Renal cortex interstitium (tissue), 15 donors: ENCODE data around the gene ZNF253. TPM values are rescaled to one million over a fixed set of nuclear protein-coding genes. Genes with fewer than 3 reads are reported as not detected.
"Not testable (repeated sequence)": the region's sequence is repeated elsewhere in the genome, so short reads cannot be mapped to it uniquely, and the experiment has no call there.

Source experiments
- DNase-seq, 11 donors: peaks; one replicate each; pipeline ENCODE4 v3.0.0-alpha.2; 2013; ENCODE audit warnings: low read depth in 9 of 11, low spot score in 4 of 11; ENCODE audit errors: extremely low read depth in 1 of 11
- long read RNA-seq, 16 experiments: transcript quantifications; one replicate each; lab custom pipeline, GENCODE V29; 2026
- polyA plus RNA-seq, 3 donors: library from polyadenylated mRNA; unstranded; fragments of 120-200 nt; gene quantifications; one replicate each; pipeline ENCODE4 v1.2.1, GENCODE V29; 2013; ENCODE audit not compliant: insufficient read length in 3 of 3

Gene ZNF253
- 10 to 100 TPM; 28.4 to 36.2 (median 30.0) TPM for polyA plus RNA-seq
- long read RNA-seq, donor 1, partial matches to known transcripts, result 0 of 7 reads
- long read RNA-seq, donor 1, other reads (novel, unspliced or antisense), result 0 of 7 reads
- long read RNA-seq, donor 2, transcript ZNF253-203 (4 exons, 3,519 nt), result major isoform, 8 of 10 reads
- long read RNA-seq, donor 2, partial matches to known transcripts, result 0 of 10 reads
- long read RNA-seq, donor 2, other reads (novel, unspliced or antisense), result 0 of 10 reads
- long read RNA-seq, donor 3, transcript ZNF253-203 (4 exons, 3,519 nt), result major isoform, 8 of 13 reads
- long read RNA-seq, donor 3, partial matches to known transcripts, result 0 of 13 reads
- long read RNA-seq, donor 3, other reads (novel, unspliced or antisense), result 0 of 13 reads
- long read RNA-seq, donor 4, transcript ZNF253-203 (4 exons, 3,519 nt), result major isoform, 9 of 11 reads
- long read RNA-seq, donor 4, partial matches to known transcripts, result 0 of 11 reads
- long read RNA-seq, donor 4, other reads (novel, unspliced or antisense), result 0 of 11 reads
- long read RNA-seq, donor 5, transcript ZNF253-203 (4 exons, 3,519 nt), result major isoform, 12 of 18 reads
- long read RNA-seq, donor 5, transcript ZNF253-201 (2 exons, 2,268 nt), result minor isoform, 5 of 18 reads
- long read RNA-seq, donor 5, partial matches to known transcripts, result 0 of 18 reads
- long read RNA-seq, donor 5, other reads (novel, unspliced or antisense), result 0 of 18 reads
- long read RNA-seq, donor 6, transcript ZNF253-203 (4 exons, 3,519 nt), result major isoform, 8 of 12 reads
- long read RNA-seq, donor 6, partial matches to known transcripts, result 0 of 12 reads
- long read RNA-seq, donor 6, other reads (novel, unspliced or antisense), result 0 of 12 reads
- long read RNA-seq, donor 7, transcript ZNF253-203 (4 exons, 3,519 nt), result major isoform, 11 of 12 reads
- long read RNA-seq, donor 7, partial matches to known transcripts, result 0 of 12 reads
- long read RNA-seq, donor 7, other reads (novel, unspliced or antisense), result 0 of 12 reads
- long read RNA-seq, donor 8, transcript ZNF253-203 (4 exons, 3,519 nt), result major isoform, 8 of 14 reads
- long read RNA-seq, donor 8, partial matches to known transcripts, result 0 of 14 reads
- long read RNA-seq, donor 8, other reads (novel, unspliced or antisense), result 0 of 14 reads
- long read RNA-seq, donor 9, transcript ZNF253-203 (4 exons, 3,519 nt), result major isoform, 5 of 6 reads
- long read RNA-seq, donor 9, partial matches to known transcripts, result 0 of 6 reads
- long read RNA-seq, donor 9, other reads (novel, unspliced or antisense), result 0 of 6 reads
- long read RNA-seq, donor 10, transcript ZNF253-203 (4 exons, 3,519 nt), result major isoform, 6 of 9 reads
- long read RNA-seq, donor 10, partial matches to known transcripts, result 0 of 9 reads
- long read RNA-seq, donor 10, other reads (novel, unspliced or antisense), result 0 of 9 reads
- long read RNA-seq, donor 11, partial matches to known transcripts, result 0 of 5 reads
- long read RNA-seq, donor 11, other reads (novel, unspliced or antisense), result 0 of 5 reads
- long read RNA-seq, donor 12, partial matches to known transcripts, result 0 of 3 reads
- long read RNA-seq, donor 12, other reads (novel, unspliced or antisense), result 0 of 3 reads
- long read RNA-seq, donor 13, transcript ZNF253-203 (4 exons, 3,519 nt), result major isoform, 13 of 20 reads
- long read RNA-seq, donor 13, partial matches to known transcripts, result 0 of 20 reads
- long read RNA-seq, donor 13, other reads (novel, unspliced or antisense), result 0 of 20 reads
- long read RNA-seq, donor 14, transcript ZNF253-203 (4 exons, 3,519 nt), result major isoform, 6 of 10 reads
- long read RNA-seq, donor 14, partial matches to known transcripts, result 0 of 10 reads
- long read RNA-seq, donor 14, other reads (novel, unspliced or antisense), result 0 of 10 reads
- long read RNA-seq, donor 15, partial matches to known transcripts, result 0 of 5 reads
- long read RNA-seq, donor 15, other reads (novel, unspliced or antisense), result 0 of 5 reads
- long read RNA-seq, donor 16, transcript ZNF253-203 (4 exons, 3,519 nt), result major isoform, 16 of 23 reads
- long read RNA-seq, donor 16, partial matches to known transcripts, result 0 of 23 reads
- long read RNA-seq, donor 16, other reads (novel, unspliced or antisense), result 0 of 23 reads

DNA sequence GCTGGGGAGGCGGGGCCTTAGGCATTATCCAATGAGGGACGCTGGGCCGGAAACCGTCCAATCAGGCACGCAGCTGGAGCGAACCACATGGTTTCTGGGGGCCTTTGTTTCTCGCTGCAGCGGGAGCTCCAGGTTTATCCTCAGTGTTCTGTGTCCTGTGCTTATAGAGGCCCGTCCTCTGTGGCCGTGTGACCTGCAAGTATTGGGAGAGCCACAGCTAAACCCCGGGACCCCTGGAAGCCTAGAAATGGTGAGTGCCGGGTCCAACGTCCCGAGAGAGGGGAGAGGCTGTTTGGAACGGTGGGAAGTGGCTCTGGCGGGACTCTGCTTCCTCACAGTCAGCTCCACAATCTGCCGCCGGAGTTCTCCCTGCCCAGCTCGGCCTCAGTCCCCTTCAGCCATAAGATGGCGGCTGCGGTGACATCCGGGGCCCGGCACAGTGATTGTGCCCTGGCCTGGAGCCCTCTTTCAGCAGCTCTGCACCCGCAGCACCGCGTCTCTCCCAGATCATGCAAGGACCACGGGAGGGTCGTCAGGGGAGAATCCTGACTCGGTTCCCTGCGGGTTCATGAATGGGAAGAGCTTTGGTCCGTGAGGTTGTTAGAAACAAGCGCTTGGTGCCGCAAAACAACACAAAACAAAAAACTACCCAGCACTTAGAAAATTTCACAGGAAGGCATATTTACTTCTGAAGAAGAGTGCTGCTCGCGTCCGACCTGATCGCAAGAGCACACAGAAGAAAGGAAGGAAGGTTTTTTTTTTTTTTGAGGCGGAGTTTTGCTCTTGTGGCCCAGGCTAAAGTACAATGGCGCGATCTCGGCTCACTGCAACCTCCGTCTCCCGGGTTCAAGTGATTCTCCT lies at the start of gene ZNF253:
ZNF253 (plus strand) TSS at position 133 of the 861 bp plus-strand sequence; CDS start at position 248, 115 bp downstream.
- DNase-seq, result peak; percentile 92 to 98 (median 96)

DNA sequence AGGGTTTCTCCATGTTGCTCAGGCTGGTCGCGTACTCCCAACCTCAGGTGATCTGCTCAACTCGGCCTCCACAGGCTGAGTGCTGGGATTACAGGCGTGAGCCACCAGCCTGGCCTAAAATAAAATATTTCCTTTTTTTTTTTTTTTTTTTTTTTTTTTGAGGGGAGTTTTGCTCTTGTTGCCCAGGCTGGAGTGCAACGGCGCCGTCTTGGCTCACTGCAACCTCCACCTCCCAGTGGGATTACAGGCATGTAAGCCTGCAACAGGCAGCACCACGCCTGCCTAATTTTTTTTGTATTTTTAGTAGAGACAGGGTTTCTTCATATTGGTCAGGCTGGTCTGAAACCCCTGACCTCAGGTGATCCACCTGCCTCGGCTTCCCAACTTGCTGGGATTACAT lies 49.0 kb upstream of the ZNF253 start:
- DNase-seq, result no peak

DNA sequence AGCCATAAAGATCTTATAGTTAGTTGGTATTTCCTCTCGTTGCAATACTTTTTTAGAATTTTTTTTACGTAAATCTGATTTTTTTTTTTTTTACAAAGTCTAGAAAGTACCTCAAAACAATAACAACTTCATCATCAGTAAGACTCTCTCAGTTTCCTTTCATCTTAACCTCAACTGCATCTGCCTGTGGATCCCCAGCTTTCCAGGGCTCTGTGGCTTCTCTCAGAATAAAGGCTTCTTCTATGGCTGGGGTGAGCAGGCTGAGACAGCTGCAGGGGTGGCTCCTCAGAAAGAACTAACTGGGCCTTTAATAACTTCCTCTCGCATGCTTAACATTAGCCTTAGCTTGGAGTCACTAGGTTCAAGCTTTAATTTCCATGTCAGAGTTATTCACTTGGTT lies 48.3 kb upstream of the ZNF253 start:
- no peak for DNase-seq

DNA sequence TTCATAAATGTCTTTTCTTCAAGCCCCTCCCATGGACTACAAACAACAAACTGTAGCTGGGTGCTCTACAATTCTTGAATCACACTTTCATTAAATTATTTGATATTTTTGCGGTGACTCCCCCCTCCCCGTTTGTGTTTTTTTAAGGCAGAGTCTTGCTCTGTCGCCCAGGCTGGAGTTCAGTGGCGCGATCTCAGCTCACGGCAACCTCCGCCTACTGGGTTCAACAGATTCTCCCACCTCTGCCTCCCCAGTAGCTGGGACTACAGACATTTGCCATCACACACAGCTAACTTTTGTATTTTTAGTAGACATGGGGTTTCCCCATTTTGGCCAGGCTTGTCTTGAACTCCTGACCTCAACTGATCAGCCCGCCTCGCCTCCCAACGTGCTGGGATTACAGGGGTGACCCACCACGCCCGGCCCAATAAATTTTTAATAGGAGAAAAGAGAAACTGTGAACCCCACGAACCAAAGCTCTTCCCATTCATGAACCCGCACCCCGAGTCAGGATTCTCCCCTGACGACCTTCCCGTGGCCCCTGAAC lies 44.8 kb upstream of the ZNF253 start:
- DNase-seq, result peak in 3 of 11 donors; percentile 2 to 7 (median 6)

DNA sequence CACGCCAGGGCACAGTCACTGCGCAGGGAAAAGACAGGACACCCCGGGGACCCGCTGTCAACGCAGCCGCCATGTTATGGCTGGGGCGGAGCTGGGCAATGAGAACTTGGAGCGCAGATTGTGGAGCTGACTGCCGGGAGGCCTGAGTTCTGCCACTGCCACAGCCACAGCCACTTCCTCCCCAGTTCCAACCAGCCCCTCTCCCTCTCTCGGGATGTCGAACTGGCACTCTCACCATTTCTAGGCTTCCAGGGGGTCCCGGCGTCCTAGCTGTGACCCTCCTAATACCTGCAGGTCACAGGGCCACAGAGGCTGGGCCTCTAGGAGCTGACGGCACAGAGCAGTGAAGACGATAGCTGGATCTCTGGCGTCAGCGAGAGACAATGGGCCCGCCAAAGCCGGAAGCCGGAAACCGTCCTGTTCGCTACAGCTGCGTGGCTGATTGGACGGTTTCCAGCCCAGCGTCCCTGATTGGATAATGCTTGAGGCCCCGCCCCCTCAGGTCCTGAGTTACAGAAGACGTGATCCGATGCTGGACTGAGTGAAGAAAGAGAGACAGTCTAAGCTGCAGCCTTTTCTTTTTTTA lies 44.2 kb upstream of the ZNF253 start, which contains the start of gene ZNF506:
ZNF506 (minus strand) TSS at position 385 of the 586 bp plus-strand sequence; CDS start at position 238, 147 bp downstream.
- DNase-seq, result peak; percentile 93 to 99 (median 98)

DNA sequence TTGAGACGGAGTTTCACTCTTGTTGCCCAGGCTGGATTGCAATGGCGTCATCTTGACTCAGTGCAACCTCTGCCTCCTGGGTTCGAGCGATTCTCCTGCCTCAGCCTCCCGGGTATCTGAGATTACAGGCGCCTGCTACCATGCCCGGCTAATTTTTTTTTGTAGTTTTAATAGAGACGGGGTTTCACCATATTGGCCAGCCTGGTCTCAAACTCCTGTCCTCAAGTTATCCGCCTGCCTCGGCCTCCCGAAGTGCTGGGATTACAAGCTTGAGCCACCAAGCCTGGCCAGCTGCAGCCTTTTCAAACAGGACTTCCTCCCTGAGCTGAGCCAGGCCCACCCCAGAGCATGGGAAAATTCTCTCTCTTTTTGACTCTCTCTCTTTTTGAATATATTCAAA lies 43.7 kb upstream of the ZNF253 start:
- DNase-seq, result peak in 5 of 11 donors; percentile 3 to 26 (median 12)

DNA sequence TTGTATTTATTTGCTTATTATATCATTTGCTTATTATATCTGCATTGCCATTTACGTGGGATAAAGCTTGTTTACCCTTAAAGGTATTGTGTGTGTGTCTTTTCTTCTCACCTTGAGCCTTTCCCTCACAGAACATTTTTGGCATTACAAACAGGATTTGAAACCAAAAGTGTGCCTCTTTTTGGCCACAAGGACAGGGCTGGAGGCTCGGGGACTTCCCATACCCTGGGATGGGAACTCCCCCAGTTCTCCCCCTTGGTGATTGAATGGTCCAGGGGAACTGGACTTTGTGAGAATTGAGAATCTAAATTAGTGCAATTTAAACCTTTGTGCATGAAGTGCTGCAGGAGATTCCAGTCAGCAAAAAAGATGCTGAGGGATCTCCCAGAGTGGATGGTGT lies 41.8 kb upstream of the ZNF253 start:
- DNase-seq, result no peak

DNA sequence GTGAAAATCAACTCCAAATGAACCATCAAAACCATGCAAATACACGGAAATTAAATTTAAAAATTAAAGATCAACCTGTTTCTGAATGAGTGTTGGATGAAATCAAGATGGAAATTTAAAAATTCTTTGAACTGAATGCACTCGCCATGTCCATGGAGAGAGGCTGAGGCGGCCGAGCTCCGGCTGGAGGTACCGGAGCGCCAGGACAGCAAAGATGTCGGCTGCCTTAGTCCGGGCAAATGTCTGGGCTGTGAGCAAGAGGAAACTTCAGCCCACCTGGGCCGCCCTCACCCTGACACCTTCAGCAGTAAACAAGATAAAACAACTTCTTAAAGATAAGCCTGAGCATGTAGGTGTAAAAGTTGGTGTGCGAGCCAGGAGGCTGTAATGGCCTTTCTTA lies 38.8 kb upstream of the ZNF253 start:
- DNase-seq, result no peak

DNA sequence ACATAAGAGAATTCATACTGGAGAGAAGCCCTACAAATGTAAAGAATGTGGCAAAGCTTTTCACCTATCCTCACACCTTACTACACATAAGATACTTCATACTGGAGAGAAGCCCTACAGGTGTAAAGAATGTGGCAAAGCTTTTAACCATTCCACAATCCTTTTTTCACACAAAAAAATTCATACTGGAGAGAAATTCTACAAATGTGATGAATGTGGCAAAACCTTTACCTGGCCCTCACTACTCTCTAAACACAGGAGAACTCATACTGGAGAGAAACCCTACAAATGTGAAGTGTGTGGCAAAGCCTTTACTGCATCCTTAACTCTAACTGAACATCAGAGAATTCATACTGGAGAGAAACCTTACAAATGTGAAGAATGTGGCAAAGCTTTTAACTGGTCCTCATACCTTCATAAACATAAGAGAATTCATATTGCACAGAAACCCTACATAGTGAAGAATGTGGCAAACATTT lies 30.1 kb upstream of the ZNF253 start:
- DNase-seq, result no peak

DNA sequence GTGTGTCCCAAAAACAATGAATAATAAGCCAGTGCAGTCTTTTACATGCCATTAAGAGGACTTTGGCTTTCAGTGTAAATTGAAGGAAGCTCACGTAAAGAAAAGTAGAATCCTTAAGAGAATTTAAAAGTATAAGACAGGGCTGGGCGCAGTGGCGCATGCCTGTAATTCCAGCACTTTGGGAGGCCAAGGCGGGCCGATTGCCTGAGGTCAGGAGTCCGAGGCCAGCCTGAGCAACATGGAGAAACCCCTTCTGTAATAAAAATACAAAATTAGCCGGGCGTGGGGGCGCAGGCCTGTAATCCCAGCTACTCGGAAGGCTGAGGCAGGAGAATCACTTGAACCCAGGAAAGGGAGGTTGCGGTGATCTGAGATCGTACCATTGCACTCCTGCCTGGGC lies 17.9 kb upstream of the ZNF253 start:
- DNase-seq, result no peak

DNA sequence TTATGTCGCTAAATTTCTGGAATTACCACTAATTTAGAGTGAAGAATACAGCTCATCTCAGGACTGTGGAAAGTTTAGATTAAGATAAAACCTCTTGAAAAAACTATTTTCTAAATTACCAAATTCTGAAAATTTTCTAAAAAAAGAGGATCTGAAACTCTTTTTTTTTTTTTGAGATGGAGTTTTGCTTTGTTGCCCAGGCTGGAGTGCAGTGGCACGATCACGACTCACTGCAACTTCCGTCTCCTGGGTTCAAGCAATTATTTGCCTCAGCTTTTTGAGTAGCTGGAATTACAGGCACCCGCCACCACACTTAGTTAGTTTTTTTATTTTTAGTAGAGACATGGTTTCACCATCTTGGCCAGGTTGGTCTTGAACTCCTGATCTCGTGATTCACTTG lies 16.6 kb upstream of the ZNF253 start:
- no peak for DNase-seq

DNA sequence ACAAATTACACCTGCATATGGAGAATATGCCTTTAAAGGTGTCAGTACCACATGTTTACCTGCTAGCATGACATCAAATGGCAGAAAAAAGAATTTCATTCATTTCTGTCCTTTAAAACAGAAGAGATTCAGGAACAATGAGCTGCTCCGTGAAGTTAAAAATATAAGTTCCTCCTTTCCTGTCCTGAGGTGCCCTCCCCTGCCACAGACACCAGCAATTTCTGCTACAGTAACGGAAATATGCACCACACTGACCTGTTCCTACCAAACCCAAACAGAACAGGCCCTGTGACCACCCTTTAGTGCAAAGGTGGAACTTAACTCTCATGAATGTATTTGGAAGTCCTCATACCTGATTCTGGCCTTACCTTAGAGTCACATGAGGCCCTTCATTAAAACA lies 13.9 kb upstream of the ZNF253 start:
- not testable (repeated sequence) for DNase-seq

DNA sequence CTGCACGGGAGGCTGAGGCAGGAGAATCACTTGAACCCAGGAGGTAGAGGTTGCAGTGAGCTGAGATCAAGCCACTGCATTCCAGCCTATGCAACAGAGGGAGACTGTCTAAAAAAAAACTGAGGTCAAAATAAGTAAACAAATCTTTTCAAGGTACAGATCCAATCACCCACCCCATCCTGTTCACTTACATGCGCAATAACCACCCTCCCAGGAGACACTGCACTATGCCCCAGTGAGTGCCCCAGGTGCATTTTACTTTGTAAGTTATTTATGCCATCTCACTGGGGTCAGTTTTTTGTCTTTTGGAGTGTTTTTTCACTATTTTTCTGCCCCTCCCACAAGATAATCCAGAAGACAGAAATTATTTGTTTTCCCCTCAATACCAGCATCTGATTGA lies 6.9 kb upstream of the ZNF253 start:
- no peak for DNase-seq

DNA sequence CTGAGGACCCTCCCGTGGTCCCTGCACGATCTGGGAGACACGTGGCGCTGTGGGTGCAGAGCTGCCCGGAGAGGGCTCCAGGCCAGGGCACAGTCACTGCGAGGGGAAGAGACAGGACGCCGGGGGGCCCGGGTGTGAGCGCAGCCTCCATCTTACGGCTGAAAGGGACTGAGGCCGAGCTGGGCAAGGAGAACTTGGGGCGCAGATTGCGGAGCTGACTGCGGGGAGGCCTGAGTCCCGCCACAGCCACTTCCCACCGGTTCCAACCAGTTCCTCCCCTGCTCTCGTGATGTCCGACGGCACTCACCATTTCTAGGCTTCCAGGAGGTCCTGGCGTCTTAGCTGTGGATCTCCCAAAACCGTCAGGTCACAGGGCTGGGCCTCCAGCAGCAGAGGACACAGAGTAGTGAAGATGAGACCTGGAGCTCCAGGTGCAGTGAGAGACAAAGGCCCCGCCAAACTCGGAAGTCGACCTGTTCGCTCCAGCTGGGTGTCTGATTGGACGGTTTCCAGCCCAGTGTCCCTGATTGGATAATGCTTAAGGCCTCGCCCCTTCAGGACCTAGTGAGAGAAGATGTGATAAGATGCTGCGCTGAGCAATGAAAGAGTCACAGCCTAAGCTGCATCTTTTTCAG lies 4.8 kb upstream of the ZNF253 start:
- peak in 10 of 11 donors; percentile 38 to 89 (median 72) for DNase-seq

DNA sequence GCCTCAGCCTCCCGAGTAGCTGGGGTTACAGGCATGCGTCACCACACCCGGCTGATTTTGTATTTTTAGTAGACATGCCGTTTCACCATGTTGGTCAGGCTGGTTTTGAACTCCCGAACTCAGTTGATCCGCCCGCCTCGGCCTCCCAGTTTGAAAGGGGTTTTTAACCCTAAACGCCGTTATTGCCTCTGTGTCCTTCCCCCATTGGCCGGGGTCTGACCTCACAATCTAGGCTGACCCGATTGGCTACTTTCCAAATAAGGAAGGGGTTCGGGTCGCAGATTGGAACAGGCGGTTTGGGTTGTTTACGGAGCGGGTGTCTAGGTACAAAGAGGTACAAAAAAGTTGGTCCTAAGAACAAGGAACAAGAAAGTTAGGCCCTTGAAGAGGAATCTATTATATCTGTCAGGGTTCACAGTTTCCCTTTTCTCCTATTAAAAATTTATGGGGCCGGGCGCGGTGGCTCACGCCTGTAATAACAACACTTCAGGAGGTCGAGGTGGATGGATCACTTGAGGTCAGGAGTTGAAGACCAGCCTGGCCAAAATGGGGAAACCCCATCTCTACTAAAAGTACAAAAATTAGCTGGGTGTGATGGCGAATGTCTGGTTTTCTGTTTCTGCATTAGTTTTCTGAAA lies 1.0 kb downstream of the ZNF253 start:
- peak in 9 of 11 donors; percentile 1 to 47 (median 34) for DNase-seq
